Keratinocyte (primary cell): Measurements from ENCODE around the gene TOP3B.

ENCODE experiments used
- CTCF ChIP-seq, 3 experiments: IDR thresholded peaks in 1 of 3; conservative IDR thresholded peaks in 1 of 3; optimal IDR thresholded peaks in 1 of 3; 2 replicates in 2 of 3; 3 replicates in 1 of 3; pipeline versions ENCODE3 to v1.5.1; 2011; ENCODE audit warnings: low read length in 3 of 3, mild to moderate bottlenecking in 3 of 3, moderate library complexity in 2 of 3, control low read depth in 1 of 3, inconsistent platforms in 1 of 3; ENCODE audit not compliant: insufficient read depth in 2 of 3; ENCODE audit errors: extremely low read depth in 1 of 3
- EZH2 ChIP-seq: IDR thresholded peaks from one replicate; pipeline ENCODE4 v1.6.1; 2012; ENCODE audit warnings: inconsistent platforms, mild to moderate bottlenecking, low read length, moderate library complexity

GRCh38 chr22:22015631-22016030, 33.0 kb upstream of the TOP3B start:
- TF ChIP-seq CTCF (optimal IDR thresholded peaks at IDR 0.05 in 1 of 3, IDR thresholded peaks at IDR 0.05 in 1 of 3, conservative IDR thresholded peaks at IDR 0.05 in 1 of 3; ENCODE audit: extremely low read depth in 1 of 3, insufficient read depth in 2 of 3, low read length in 3 of 3) (no peak), EZH2 (no peak)
